ENCODE measurements around the gene ST14.

Gene ST14

GRCh38 chr11:130133716-130134115 is 25.9 kb upstream of the ST14 start:
- no peak for DNase-seq (ENCODE audit: low read depth in 1 of 2, low spot score in 1 of 2)

DNA sequence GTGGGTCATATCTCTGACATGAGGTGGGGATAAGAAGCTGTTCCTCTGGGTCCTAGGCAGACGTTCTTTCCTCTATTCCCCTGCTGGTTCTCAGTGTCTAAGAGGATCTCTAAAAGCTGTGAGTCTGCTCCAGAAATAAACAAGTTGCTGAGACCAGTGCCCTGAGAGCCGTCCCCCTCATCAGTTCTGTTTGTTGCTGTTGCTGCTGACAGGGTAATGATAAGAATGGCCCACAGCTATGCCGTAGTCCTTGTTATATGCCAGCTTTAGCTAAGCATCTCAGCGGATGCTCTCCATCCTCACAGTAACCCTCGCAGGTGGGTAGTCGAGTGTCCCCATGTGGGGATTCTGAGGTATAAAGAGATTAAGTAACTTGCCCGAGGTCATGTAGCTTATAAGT is 23.5 kb upstream of the ST14 start:
- no peak for DNase-seq (ENCODE audit: low read depth in 1 of 2, low spot score in 1 of 2)

DNA sequence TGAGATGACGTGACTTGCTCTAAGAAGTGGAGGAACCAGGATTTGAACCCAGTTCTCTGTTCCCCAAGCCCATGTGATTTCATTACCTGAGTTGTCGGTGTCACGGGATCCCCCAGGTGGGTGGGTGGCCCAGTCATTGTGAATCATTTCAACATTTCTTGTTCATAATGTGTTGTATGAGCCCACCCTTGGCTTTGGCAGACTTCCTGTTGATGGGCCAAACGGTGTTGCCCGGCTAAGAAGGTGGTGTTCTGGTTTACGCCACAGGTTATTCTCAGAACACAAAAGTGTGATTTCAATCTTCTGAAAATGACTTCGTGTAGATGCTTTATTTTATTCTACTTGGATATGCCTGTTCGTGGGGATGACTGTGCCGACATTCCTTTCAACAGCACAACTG is 21.6 kb upstream of the ST14 start:
- no peak for DNase-seq (ENCODE audit: low read depth in 1 of 2, low spot score in 1 of 2)

- no peak for DNase-seq (ENCODE audit: low read depth in 1 of 2, low spot score in 1 of 2)
Observed at GRCh38 chr11:130139401-130139800, 20.2 kb upstream of the ST14 start.

- DNase-seq (ENCODE audit: low read depth in 1 of 2, low spot score in 1 of 2) = no peak
Observed at GRCh38 chr11:130141561-130142341, 17.8 kb upstream of the ST14 start.

- no peak for DNase-seq (ENCODE audit: low read depth in 1 of 2, low spot score in 1 of 2)
Observed at GRCh38 chr11:130144141-130144540, 15.4 kb upstream of the ST14 start.

- DNase-seq (ENCODE audit: low read depth in 1 of 2, low spot score in 1 of 2) = no peak
Observed at GRCh38 chr11:130144861-130145281, 14.7 kb upstream of the ST14 start.

GRCh38 chr11:130145311-130145812 is 14.2 kb upstream of the ST14 start:
- DNase-seq (ENCODE audit: low read depth in 1 of 2, low spot score in 1 of 2) = no peak

GRCh38 chr11:130145975-130146776 is 13.4 kb upstream of the ST14 start:
- no peak for DNase-seq (ENCODE audit: low read depth in 1 of 2, low spot score in 1 of 2)

GRCh38 chr11:130146796-130147195 is 12.8 kb upstream of the ST14 start:
- no peak for DNase-seq (ENCODE audit: low read depth in 1 of 2, low spot score in 1 of 2)

DNA sequence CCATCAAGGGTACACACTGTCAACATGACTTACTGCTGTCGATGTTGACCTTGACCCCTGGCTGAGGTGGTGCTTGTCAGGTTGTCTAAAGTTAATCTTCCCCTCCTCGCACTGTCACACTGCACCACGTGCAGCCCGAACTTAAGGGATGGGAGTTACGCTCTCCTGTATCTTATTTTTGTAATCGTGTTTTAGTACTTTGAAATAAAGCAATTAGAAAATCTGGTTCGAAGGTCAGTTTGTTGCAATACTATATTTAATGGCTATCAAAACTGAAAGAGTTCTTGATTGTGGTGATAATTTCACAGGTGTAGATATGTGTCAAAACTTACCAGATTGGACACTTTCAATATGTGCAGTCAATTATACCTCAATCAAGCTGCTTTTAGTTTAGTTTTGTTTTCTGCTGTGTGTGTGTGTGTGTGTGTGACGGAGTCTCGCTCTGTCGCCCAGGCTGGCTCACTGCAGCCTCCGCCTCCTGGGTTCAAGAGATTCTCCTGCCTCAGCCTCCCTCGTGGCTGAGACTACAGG is 10.7 kb upstream of the ST14 start:
- DNase-seq (ENCODE audit: low read depth in 1 of 2, low spot score in 1 of 2) = no peak

DNA sequence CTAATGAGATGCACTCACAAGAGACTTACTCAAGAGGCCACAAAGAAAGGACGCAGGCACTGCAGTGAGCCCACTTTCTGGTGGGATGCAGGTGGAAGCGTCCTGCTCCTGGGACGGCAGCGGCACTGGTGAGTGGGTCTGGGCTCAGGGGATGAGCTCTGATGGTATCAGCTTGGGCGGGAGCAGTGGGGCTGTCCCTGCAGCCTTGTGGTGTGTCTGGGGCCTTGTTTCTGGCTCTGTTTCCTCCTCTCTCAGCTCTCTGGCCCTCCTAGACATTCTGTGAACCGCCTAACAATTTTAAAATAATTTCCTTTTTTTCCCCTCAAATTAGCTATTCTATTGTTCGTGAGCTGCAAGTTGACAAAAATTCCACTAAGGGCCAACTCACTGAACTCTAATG is 8.8 kb upstream of the ST14 start:
- DNase-seq (ENCODE audit: low read depth in 1 of 2, low spot score in 1 of 2) = no peak

GRCh38 chr11:130151196-130151595 is 8.4 kb upstream of the ST14 start:
- no peak for DNase-seq (ENCODE audit: low read depth in 1 of 2, low spot score in 1 of 2)

DNA sequence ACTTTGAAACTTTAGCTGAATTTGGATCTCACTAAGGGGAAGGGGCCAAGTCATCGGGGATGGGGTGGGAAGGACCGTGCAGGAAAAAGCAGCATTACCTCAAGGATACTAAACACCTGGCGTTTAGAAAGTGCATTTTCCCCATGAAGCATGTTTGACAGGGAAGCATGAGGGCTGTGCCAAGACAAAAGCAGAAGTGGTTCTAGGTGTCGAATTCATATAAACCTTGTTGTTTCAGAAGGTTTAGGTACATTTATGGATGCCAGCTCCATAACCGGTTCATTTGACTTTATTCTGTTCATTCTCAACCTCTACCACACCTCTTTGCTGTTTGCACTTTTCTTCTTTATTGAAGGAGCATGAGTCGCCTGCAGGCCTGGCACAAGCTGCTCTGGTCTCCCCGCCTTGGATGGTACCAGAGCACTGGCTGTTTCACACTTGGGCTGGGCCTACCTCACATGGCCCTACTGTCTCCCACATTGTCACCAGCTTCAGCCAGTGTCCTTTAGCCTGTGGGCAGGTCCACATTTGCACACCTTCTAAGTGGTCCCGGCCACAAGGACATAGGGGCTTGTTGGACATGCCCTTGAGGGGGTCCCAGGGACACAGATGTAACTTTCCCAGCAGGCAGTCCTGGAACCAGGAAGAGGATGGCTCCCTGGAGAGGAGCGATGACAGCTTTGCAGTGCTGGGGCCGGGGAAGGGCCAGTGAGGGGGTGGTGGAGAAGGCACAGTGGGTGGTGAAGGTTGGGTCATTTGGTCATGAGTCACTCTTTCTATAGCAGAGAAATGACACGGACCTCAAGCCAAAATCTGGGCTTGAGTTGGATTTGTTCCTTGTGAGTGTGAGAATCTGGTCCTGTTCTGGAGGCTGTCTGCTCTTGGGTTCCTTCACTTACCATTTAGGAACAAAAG is 3.2 kb upstream of the ST14 start:
- no peak for DNase-seq (ENCODE audit: low read depth in 1 of 2, low spot score in 1 of 2)

DNA sequence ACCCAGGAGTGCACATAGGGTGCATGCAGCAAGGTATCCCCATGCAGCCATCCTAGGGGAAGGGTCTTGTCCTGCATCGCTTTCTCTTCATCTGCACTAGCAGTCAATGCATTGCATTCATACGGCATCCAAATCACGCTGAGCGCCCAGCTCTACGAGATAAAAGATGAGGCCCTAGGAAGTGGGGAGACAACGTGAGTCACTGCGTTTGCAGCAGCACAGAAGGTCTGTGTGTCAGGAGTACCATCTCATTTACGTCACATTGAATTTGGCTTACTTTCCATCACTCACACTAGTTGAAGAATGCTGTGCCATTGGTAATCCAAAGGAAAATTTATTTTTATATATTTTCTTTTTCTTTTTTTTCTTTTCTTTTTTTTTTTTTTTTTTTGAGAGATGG is 2.5 kb upstream of the ST14 start:
- DNase-seq (ENCODE audit: low read depth in 1 of 2, low spot score in 1 of 2) = no peak

GRCh38 chr11:130157840-130158239 is 1.7 kb upstream of the ST14 start:
- DNase-seq (ENCODE audit: low read depth in 1 of 2, low spot score in 1 of 2) = no peak

DNA sequence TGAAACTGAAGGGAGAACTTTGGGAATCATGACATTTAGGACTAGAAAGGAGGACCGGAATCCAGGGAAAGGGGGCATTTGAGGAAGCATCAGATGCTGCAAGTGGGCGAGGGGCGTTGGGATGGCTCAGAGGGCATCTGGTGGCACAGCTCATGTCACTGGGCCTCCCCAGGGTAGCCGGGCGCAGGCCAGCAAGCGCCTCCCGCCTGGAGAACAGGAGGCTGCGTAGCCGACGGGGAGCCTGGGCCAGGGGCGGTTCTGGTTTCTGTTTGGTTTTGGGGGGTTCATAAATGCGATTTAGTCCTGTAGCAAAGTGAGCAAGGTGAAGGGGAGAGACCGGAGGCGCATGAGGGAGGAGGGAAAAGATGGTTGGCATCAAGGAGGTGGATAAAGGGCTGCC is 443 bp upstream of the ST14 start:
- no peak for DNase-seq (ENCODE audit: low read depth in 1 of 2, low spot score in 1 of 2)

- no peak for DNase-seq (ENCODE audit: low read depth in 1 of 2, low spot score in 1 of 2)
Observed at GRCh38 chr11:130160498-130161155, 1.0 kb downstream of the ST14 start.

GRCh38 chr11:130161441-130162145 is 2.0 kb downstream of the ST14 start:
- no peak for DNase-seq (ENCODE audit: low read depth in 1 of 2, low spot score in 1 of 2)

DNA sequence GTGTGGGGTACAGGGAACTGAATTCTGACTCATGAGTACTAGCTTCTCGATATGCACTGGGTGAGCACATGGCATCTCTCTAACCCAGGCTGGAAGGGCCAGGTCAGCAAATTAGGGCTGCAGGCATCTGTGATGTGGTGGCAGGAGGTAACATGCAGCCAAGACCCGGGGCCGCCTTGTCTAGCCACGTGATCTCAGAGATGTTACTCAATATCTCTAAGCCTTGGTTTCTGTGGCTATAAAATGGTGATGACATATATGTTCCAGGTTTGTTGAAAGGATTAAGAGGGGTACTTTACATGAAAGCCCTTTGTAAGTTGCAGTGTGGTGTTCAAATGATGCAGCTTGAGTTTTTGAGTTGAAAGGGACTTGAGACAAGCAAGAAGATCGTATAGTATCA is 3.2 kb downstream of the ST14 start:
- DNase-seq (ENCODE audit: low read depth in 1 of 2, low spot score in 1 of 2) = no peak

Measured in activated CD4-positive, alpha-beta T cell treated with anti-CD3 and anti-CD28 coated beads, Interleukin-2, amount 50 U/mL, for 24 hours (primary cell).